ENCODE measurements around the gene RGS10.

Gene RGS10

DNA sequence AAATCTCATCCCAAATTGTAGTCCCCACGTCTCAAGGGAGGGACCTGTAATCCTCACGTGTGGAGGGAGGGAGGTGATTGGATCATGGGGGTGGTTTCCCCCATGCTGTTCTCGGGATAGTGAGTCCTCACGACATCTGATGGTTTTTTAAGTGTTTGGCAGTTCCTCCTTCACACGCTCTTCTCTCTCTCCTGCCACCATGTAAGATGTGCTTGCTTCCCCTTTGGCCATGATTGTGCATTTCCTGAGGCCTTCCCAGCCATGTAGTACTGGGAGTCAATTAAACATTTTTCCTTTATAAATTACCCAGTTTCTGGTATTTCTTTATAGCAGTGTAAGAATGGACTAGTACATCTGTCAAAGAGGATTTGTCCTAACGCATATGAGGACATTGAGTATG is 59.5 kb downstream of the RGS10 start:
- TF ChIP-seq, protein P1, sequence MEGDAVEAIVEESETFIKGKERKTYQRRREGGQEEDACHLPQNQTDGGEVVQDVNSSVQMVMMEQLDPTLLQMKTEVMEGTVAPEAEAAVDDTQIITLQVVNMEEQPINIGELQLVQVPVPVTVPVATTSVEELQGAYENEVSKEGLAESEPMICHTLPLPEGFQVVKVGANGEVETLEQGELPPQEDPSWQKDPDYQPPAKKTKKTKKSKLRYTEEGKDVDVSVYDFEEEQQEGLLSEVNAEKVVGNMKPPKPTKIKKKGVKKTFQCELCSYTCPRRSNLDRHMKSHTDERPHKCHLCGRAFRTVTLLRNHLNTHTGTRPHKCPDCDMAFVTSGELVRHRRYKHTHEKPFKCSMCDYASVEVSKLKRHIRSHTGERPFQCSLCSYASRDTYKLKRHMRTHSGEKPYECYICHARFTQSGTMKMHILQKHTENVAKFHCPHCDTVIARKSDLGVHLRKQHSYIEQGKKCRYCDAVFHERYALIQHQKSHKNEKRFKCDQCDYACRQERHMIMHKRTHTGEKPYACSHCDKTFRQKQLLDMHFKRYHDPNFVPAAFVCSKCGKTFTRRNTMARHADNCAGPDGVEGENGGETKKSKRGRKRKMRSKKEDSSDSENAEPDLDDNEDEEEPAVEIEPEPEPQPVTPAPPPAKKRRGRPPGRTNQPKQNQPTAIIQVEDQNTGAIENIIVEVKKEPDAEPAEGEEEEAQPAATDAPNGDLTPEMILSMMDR (IDR thresholded peaks at IDR 0.05), result no peak

DNA sequence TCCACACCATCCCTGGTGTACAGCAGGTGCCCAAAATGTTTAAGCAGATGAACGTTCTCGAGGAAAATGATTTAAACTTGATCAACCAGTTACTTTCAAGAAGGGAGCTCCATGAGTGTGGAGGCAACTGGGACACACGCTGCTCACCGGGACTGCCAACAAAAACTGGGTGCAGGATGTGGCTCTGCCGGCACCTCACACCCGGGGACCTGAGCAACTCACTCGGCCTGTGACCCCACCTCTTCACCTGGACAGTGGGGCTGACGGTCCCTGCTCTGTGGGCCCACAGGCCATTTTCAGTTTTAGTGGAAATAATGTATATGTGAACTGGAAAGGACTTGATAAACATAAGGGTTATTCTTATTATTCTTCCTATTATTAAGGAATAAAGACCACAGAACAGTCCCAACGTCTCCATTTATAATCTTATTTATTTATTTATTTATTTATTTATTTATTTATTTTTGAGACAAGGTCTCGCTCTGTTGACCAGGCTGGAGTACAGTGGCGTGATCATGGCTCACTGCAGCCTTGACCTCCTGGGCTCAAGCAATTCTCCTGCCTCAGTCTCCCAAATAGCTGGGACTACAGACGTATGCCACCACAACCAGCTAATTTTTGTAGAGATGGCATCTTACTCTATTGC is 60.6 kb downstream of the RGS10 start:
- TF ChIP-seq, protein P1 (IDR thresholded peaks at IDR 0.05), result no peak

DNA sequence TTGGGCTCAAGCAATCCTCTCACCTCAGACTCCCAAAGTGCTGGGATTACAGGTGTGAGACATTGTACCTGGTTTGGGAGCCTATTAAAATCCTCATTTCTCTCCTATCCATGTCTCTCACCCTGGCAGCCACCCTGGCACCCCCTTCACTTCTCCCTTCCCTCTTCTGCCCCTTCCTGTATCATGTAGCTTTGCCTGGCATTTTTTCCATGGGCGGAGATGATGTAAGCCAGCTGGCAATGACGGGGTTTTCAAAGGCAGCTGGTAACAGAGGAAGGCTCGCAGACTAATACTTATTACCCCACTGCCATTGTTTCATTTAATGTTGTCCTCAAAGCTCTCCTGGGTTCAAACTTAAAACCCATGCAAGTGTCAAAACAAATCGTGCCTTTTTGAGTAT is 61.9 kb downstream of the RGS10 start:
- TF ChIP-seq, protein P1 (IDR thresholded peaks at IDR 0.05), result no peak

DNA sequence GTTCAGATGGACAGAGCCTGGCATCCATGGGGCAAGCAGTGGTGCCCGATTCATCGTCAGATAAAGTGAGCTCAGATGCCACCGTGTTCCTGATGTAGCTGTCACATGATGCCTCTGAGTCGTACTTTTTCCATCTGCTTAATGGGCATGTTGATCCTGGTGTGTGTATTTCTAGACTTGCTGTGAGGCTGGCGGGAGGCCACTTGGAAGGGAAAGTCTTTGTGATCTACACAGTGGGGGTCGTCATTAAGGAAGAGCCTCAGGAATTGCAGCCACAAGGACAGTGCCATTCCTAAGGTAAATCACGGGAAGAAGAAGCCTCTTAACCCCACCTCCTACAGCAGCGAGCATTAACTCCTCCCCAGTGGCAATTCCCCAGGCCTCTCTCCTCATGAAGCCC is 63.0 kb downstream of the RGS10 start:
- TF ChIP-seq, protein P1 (IDR thresholded peaks at IDR 0.05), result no peak

DNA sequence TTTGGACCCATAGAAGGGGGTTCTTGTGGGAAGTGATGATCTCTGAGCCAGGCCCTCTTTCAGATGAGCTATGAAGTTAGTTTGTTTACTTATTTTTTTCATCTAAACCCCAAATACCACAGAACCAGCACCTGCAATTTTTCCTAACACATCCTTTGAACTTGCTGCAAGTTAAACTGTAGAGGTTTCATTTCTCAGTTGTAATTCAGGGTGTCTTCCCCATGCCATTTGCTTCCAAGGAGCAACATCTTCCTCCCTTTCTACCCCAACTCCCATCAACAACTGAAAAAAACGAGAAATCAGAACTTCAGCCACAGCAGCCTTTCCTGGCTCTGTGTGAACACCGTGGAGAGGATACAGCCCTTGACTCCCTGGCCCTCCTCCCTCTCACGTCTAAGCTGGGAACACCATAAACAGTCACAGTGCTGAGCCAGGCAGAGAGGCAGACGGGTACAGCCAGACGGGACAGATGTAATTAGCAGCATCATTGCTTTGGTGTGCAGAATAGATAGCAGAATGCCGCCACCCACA is 63.6 kb downstream of the RGS10 start:
- TF ChIP-seq, protein P1 (IDR thresholded peaks at IDR 0.05), result no peak

DNA sequence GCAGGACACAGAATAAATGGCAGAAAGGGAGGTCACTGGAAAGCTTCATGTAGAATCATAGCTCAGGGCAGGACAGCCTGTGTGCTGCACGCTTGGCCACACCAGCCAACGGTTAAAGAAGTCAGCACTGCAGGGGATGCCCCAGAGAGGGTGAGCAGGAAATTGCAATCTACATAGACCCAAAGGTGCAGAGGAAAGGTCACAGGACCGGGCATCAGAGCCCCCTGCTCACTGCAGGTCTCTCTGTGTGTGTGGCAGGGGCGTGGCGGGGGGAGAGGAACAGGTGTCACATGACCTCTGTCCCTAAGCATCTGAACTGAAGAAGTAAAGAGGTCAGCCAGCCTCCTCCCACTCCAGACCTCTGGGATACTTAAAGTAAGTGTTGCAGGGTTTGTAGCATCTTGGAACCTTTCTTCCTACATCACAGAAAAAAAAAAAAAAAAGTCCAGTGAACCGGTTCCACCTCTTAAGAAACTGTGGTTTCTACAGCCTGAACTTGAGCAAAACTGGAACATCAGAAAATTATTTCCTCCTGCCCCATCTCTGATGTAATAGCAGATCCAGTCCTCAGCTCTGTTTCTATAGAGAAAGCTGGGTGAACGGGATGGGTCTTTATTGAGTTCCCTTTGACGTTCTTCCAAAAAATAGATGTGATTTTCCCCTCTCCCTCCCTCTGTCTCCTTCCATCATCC is 64.3 kb downstream of the RGS10 start:
- TF ChIP-seq, protein P1 (IDR thresholded peaks at IDR 0.05), result no peak

DNA sequence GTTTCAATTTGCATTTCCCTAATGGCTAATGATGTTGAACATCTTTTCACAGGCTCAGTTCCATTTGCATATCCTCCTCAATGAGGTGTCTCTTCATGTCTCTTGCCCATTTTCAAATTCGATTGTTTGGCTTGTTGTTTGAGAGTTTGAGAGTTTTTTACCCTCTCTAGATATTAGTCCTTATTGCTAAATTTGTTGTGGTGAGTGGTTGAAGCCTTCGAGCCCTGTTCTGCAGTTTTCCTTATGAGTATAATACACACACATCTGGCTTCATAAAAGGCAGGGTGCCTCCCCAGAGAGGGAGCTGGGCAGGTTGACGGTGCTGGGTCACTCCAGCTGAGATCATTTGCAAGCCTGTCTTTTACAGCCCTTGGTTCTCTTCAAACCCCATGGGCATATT is 65.1 kb downstream of the RGS10 start:
- TF ChIP-seq, protein P1 (IDR thresholded peaks at IDR 0.05), result no peak
